HCT116 (cell line): Measurements from ENCODE around the gene LRRC34. TPM values are rescaled to one million over a fixed set of nuclear protein-coding genes. Genes with fewer than 3 reads are reported as not detected.

ENCODE experiments used
- ATAC-seq: fragments of 200-7000 bp; cut with Tn5 transposase; 2 replicates; pipeline ENCODE4 v1.9.1; 2020; ENCODE audit warnings: mild to moderate bottlenecking, moderate library complexity
- BruUV-seq: library from RNA; stranded (reverse); fragments of 400-500 nt; replicated peaks from 2 replicates; lab custom pipeline; 2021; lab: Mats Ljungman, UMichigan
- CTCF ChIA-PET: fragments of 300-600 bp; sonication (Branson Sonifier 250); formaldehyde crosslinking; loops from one replicate; lab custom pipeline; 2021; ENCODE audit warnings: antibody characterized with exemption; lab: Charles Lee
- POLR2A ChIA-PET: fragments of 300-600, 350-600 bp; sonication (Branson Sonifier 250); formaldehyde crosslinking; loops from one replicate; lab custom pipeline; 2021; ENCODE audit warnings: antibody characterized with exemption; lab: Charles Lee
- RAD21 ChIA-PET, 2 experiments: fragments of 300-600 bp; sonication (Branson Sonifier 250); formaldehyde crosslinking; loops; one replicate each; lab custom pipeline; 2023; ENCODE audit warnings: low total read pairs in 2 of 2; ENCODE audit not compliant: uncharacterized antibody in 2 of 2, unreplicated experiment in 2 of 2, low non-redundant PET in 1 of 2; lab: Charles Lee
- DNase-seq: peaks from one replicate; pipeline ENCODE4 v3.0.0-alpha.2; 2010; ENCODE audit warnings: low read depth, low spot score
- H2AFZ ChIP-seq: fragments of 200-600 bp; shearing (Covaris generic), sonication (generic); 2 replicates; pipeline ENCODE4 v1.6.1; 2017; ENCODE audit warnings: low read depth, mixed run types, mixed read lengths, antibody characterized with exemption, low read length; ENCODE audit not compliant: poor library complexity, severe bottlenecking
- H3K27ac ChIP-seq: 2 replicates; pipeline ENCODE4 v1.5.1; 2012; ENCODE audit warnings: low read depth, low read length
- H3K27me3 ChIP-seq: fragments of 200-600 bp; sonication (generic); 2 replicates; pipeline ENCODE4 v1.6.1; 2016; ENCODE audit warnings: mixed run types, low read length, mixed read lengths; ENCODE audit not compliant: insufficient read depth
- H3K36me3 ChIP-seq, 2 experiments: fragments of 200-500 bp in 1 of 2; fragments of 200-600 bp in 1 of 2; sonication (Bioruptor generic) in 1 of 2; sonication (generic) in 1 of 2; 2 replicates each; pipeline versions ENCODE4 v1.5.1 to v1.6.1; 2014 to 2016; ENCODE audit warnings: low read length in 2 of 2, inconsistent platforms in 1 of 2, mixed read lengths in 1 of 2, mixed run types in 1 of 2; ENCODE audit not compliant: insufficient read depth in 2 of 2, control insufficient read depth in 1 of 2
- H3K4me1 ChIP-seq, 2 experiments: fragments of 200-600 bp in 1 of 2; sonication (generic) in 1 of 2; 2 replicates each; pipeline versions ENCODE4 v1.5.1 to v1.6.1; 2012 to 2017; ENCODE audit warnings: low read length in 2 of 2, inconsistent platforms in 1 of 2, mild to moderate bottlenecking in 1 of 2, mixed read lengths in 1 of 2, mixed run types in 1 of 2, moderate library complexity in 1 of 2; ENCODE audit not compliant: insufficient read depth in 2 of 2, control insufficient read depth in 1 of 2
- H3K4me2 ChIP-seq: fragments of 200-600 bp; sonication (generic); 2 replicates; pipeline ENCODE4 v1.6.1; 2017; ENCODE audit warnings: mixed run types, low read length, mixed read lengths
- H3K4me3 ChIP-seq, 2 experiments: fragments of 200-600 bp in 1 of 2; sonication (generic) in 1 of 2; replicated peaks in 1 of 2; 2 replicates each; pipeline ENCODE4 v1.5.1; 2011 to 2016; ENCODE audit warnings: low read length in 2 of 2, control low read depth in 1 of 2, low read depth in 1 of 2, mild to moderate bottlenecking in 1 of 2, mixed read lengths in 1 of 2, mixed run types in 1 of 2
- H3K79me2 ChIP-seq: fragments of 200-600 bp; sonication (generic); 2 replicates; pipeline ENCODE4 v1.6.1; 2017; ENCODE audit warnings: mild to moderate bottlenecking, mixed run types, low read length, moderate library complexity, mixed read lengths; ENCODE audit not compliant: insufficient read depth
- H3K9ac ChIP-seq: fragments of 200-600 bp; sonication (generic); 2 replicates; pipeline ENCODE4 v1.6.1; 2016; ENCODE audit warnings: low read length, mixed read lengths
- H3K9me2 ChIP-seq: fragments of 200-600 bp; sonication (generic), shearing (Covaris generic); 2 replicates; pipeline ENCODE4 v1.6.1; 2017; ENCODE audit warnings: mixed run types, mild to moderate bottlenecking, moderate library complexity; ENCODE audit not compliant: insufficient read depth
- H3K9me3 ChIP-seq, 2 experiments: fragments of 200-500 bp in 1 of 2; fragments of 200-600 bp in 1 of 2; sonication (Bioruptor generic) in 1 of 2; sonication (generic) in 1 of 2; 2 replicates each; pipeline ENCODE4 v1.6.1; 2014 to 2017; ENCODE audit warnings: low read length in 2 of 2, mixed read lengths in 2 of 2, inconsistent platforms in 1 of 2, low read depth in 1 of 2, mild to moderate bottlenecking in 1 of 2, mixed run types in 1 of 2, moderate library complexity in 1 of 2; ENCODE audit not compliant: control insufficient read depth in 1 of 2, insufficient read depth in 1 of 2
- H4K20me1 ChIP-seq: fragments of 200-600 bp; sonication (generic), shearing (Covaris generic); 2 replicates; pipeline ENCODE4 v1.6.1; 2017; ENCODE audit warnings: mixed run types, mild to moderate bottlenecking, moderate library complexity; ENCODE audit not compliant: insufficient read depth
- EZH2 ChIP-seq: fragments of 200-600 bp; sonication (generic); IDR thresholded peaks from 2 replicates; pipeline ENCODE4 v1.6.1; 2017; ENCODE audit warnings: antibody characterized with exemption, mixed run types
- POLR2A ChIP-seq: IDR thresholded peaks from 2 replicates; pipeline ENCODE4 v1.7.0; 2011; ENCODE audit warnings: borderline replicate concordance; ENCODE audit not compliant: insufficient read depth, insufficient read length; ENCODE audit errors: extremely low read depth
- POLR2AphosphoS5 ChIP-seq: IDR thresholded peaks from 2 replicates; pipeline ENCODE4 v1.6.1; 2011; ENCODE audit warnings: mild to moderate bottlenecking, low read depth, low read length, moderate library complexity
- TCF7L2 ChIP-seq: IDR thresholded peaks from 2 replicates; pipeline ENCODE4 v1.7.0; 2011; ENCODE audit warnings: borderline replicate concordance, inconsistent platforms; ENCODE audit not compliant: insufficient read depth, insufficient read length; ENCODE audit errors: extremely low read depth
- YY1 ChIP-seq: IDR thresholded peaks from 2 replicates; pipeline ENCODE4 v1.6.1; 2011; ENCODE audit warnings: low read length, low read depth, moderate library complexity, mild to moderate bottlenecking; ENCODE audit not compliant: insufficient replicate concordance; ENCODE audit errors: extremely low read depth
- ZBTB33 ChIP-seq: IDR thresholded peaks from 2 replicates; pipeline ENCODE4 v1.6.1; 2011; ENCODE audit warnings: mild to moderate bottlenecking, low read length, moderate library complexity; ENCODE audit not compliant: insufficient replicate concordance; ENCODE audit errors: extremely low read depth
- ZFX ChIP-seq: fragments of 450-650 bp; IDR thresholded peaks from 2 replicates; pipeline ENCODE4 v1.6.1; 2017
- intact Hi-C: fragments of 100-400 bp; cut with micrococcal nuclease; formaldehyde crosslinking; loops from 2 replicates; pipeline ENCODE4 v1.10.0; 2022
- total RNA-seq: library from RNA; stranded (reverse); gene quantifications from one replicate; pipeline ENCODE4 v1.2.1, GENCODE V29; 2021; ENCODE audit not compliant: unreplicated experiment
- TF ChIP-seq, protein P1 (sequence below): IDR thresholded peaks from 2 replicates; pipeline ENCODE4 v1.6.1; 2012

The LRRC34 gene
- total RNA-seq, 1 experiment from 2014 or later = not detected

DNA sequence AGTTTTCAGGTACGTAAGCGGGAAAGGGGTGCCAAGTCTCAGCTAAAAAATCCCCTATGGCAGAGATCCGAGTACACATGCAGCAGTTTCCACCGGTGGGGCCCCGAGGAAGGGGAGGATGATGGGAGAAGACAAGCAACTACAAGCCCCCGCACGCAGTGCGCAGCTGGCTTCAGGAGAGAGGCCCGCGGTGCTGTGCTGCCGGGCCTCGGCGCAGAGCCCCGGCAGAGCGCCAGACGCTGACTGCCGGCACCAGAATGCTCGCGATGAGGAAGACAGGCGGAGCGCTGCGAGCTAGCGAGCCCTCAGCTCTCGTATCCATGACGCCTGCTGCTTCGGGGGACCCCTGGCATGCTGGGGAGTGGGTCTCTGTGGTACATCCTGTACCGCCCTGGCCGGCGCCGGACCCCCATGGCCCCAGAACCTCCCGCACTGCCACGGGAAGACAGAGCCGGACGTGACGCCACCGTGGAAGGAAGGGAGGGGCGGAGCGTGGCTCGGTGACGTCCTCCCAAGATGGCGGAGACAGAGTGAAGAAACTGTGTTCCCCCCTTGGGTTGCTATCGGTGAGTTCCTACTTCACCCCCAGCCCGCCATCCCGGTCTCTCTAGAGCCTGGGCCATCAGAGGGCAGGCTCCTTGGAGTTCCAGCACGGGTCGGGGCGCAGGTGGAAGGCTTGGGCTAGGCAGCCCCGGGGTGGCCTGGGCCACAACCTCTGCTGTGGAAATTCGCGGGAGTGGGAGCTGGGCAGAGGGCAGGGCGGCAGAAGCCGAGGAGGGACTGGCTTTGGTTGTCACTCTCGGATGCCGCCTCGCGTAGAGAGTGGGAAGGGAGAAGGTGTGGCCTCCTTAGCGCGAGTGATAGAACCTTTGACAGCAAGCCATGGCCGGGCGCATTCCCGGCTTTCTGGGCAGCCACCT is 39.5 kb downstream of the LRRC34 start, which contains the start of gene MYNN:
TSS of gene MYNN (plus strand) at position 500 of the 920 bp plus-strand sequence. CDS start 900 bp downstream, outside the sequence.
- H3K27me3 ChIP-seq = no peaks in the 10 kb centered on the region
- CTCF ChIA-PET = no interaction called here
- TF ChIP-seq EZH2 (no peak), ZFX (peak; percentile 74), POLR2A (peak; percentile 65), ZBTB33 (peak; percentile 34), POLR2AphosphoS5 (peak; percentile 94), TCF7L2 (peak; percentile 10), YY1 (peak; percentile 95)
- TF ChIP-seq, protein P1, sequence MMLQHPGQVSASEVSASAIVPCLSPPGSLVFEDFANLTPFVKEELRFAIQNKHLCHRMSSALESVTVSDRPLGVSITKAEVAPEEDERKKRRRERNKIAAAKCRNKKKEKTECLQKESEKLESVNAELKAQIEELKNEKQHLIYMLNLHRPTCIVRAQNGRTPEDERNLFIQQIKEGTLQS = no peak
- TF ChIP-seq, all 23 proteins: peak for 6
- POLR2A ChIA-PET = interaction anchor here (1.0 to 1.6 kb wide), 2 partner anchors 9 to 18 kb away, joined by 3 to 10 read pairs; partner anchors contain the start of gene TERC
- intact Hi-C loops = loop anchor here (1.0 to 2.0 kb wide), 2 partner anchors 9 to 584 kb away; partner anchors contain the start of gene SKIL
- DNase-seq (peak; percentile 73), ATAC-seq (peak; percentile 82)
- Histone ChIP-seq H3K36me3 (peaks cover 14 to 19% of the 10 kb centered on the region in 2 experiments; a peak in 3 of 4 replicates), H2AFZ (no peak within 1 kb of the TSS), H3K9me3 (no peaks in the 10 kb centered on the region), H3K9me2 (no peaks in the 10 kb centered on the region), H4K20me1 (no peaks in the 10 kb centered on the region), H3K9ac (peak within 1 kb of the TSS; percentile 96), H3K27ac (peak within 1 kb of the TSS; percentile 92), H3K4me1 (peaks cover 3 to 15% of the 10 kb centered on the region in 2 experiments; a peak in 1 of 4 replicates), H3K4me3 (peak within 1 kb of the TSS; percentile 94 to 99), H3K79me2 (peaks cover 51% of the 10 kb centered on the region), H3K4me2 (peak within 1 kb of the TSS; percentile 97)
- BruUV-seq = TSS peak; percentile 96
- RAD21 ChIA-PET = no interaction called here
